Sciatic nerve (tissue), 2 donors: ENCODE data around the gene TUBB. TPM values are rescaled to one million over a fixed set of nuclear protein-coding genes. Genes with fewer than 3 reads are reported as not detected.

Source experiments
- ATAC-seq: fragments of 200-7000 bp; cut with Tn5 transposase; one replicate; pipeline ENCODE4 v1.9.1; 2020; ENCODE audit warnings: mild to moderate bottlenecking, moderate library complexity
- DNase-seq: peaks from one replicate; pipeline ENCODE4 v3.0.0-alpha.2; 2020; ENCODE audit warnings: low spot score
- intact Hi-C: fragments of 100-400 bp; cut with DNase I; formaldehyde crosslinking; loops from one replicate; pipeline ENCODE4 v1.14.2; 2022
- total RNA-seq: library from RNA; stranded (reverse); fragmentation: NEBNext Ultra II Directional; extraction: Animal tissue kit (Norgen Biotek cat#: 25700); gene quantifications from one replicate; pipeline ENCODE4 v1.2.1, GENCODE V29; 2021
- donor health status: DM: no; HTN: no; CAD: no.
- donor health status: DM: no; HTN: no; CAD: no.

TUBB gene
- total RNA-seq, 1 donor from 2014 or later, result 292 TPM

DNA sequence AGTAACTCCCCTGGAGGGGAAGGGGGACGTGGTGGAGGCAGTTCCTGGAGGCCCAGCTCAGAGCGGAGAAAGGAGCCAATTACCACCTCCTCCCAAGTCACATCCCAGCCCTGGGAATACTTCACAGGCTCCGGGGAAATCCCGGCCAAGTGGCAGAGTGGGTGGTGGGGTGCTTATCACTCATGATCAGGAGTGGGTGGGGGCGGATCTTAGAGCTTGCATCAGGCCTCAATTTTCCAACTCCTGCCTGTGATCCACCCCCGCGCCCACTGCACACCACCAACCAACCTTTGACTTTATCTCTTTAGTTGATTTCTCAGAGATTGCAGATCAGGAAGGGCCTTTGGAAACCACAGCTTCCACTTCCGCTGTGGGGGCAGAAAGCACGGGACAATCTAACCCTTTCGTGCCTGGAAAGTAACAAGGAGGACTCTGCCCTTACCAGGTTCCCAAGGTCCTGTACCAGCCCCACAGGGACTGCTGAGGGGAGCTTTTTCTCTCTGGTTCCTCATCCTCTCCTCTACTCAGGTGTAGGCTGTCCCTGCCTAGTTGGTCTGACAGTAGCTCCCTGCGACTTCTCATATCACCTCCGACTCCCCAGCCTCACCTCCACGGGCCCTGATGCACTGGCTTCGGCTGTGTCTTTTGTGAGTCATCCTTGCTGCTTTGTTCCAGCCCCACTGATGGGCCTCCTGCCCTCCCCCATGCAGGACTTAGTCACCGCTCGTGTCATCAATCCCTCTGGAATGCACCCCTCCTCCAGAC lies 49.1 kb downstream of the TUBB start:
- ATAC-seq (peak; percentile 66), DNase-seq (no peak)
- intact Hi-C loops, result no loop called here

DNA sequence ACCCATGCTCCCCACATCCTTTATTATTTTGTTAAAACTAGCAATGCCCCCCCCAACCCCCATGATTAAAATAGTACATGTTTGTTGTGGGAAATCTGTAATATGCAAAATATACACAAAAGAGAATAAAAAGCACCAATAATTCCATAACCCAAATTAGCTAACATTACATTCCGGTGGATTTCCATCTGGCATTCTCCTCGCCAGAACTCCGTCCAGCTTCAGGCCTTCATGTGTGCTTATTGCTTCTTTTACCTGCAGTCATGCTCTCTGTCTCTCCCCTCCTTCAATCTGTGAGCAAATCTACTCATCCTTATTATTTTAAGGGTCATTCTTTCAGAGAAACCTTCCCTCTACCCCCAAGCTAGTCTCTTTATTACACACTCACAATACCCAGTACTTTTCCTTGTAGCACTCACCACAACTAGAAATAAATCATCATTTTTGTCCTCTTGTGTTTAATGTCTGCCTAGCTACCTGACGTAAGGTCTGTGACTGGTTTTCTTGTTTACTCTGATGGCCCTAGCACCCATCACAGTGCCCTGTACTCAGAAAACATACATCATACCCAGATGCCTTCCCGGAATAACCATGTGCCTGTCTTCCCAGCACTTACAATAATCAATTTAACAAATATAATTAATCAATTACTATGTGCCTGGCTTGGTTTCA lies 49.8 kb downstream of the TUBB start:
- intact Hi-C loops, result no loop called here
- ATAC-seq (no peak), DNase-seq (no peak)

DNA sequence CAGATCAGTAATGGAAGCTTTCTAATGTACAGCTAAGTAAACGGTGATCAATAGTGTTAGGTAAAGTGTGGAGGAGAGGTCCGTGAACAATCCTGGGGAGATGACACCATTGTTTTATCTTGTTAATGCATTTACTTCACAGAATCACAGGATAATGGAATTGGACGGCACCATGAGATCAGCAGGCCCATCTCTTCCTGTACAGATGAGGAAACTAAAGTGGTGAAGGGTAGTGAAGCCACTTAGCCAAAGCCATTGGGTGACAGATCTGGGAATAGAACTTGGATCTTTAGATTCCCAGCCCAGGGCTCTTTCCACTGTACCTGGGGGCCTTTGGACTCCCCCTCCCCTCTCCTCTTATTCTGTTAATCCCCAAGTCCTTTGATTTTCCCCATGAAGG lies 50.4 kb downstream of the TUBB start:
- intact Hi-C loops, result no loop called here
- no peak for DNase-seq

DNA sequence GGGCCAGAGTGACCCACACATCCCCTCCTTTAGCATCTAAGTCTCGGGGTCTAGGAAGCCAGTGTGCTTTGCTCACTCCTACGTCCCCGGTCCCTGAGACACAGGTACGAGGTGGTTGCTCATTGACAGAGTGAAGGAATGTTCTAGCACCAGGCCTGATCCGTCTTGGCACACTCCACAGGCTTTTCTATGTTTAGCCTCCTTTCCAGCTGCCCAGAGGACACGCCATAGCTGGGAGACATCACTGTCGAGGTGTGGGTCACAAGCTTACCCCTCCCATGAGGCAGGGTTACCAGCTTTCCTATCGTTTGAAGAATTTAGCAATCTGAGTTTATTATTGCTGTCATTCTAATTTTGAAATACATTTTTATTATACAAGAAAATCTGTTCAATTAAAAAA lies 54.5 kb downstream of the TUBB start:
- ATAC-seq (no peak), DNase-seq (no peak)
- intact Hi-C loops, result no loop called here

More for the DNA sequence above, 50.4 kb downstream of the TUBB start:
- no peak for ATAC-seq

Other genes with a start within 250 kb of the TUBB start
- 546 TPM for gene HLA-E, start 230.8 kb upstream of the TUBB start, total RNA-seq
- 63.3 TPM for gene GNL1, start 163.9 kb upstream of the TUBB start, total RNA-seq
- gene PRR3, start 163.1 kb upstream of the TUBB start, total RNA-seq, result 10.9 TPM
- 39.1 TPM for gene ABCF1, start 148.9 kb upstream of the TUBB start, total RNA-seq
- gene PPP1R10, start 103.1 kb upstream of the TUBB start, total RNA-seq, result 76.9 TPM
- gene MRPS18B, start 102.5 kb upstream of the TUBB start, total RNA-seq, result 33.7 TPM
- 14.8 TPM for gene ATAT1, start 93.5 kb upstream of the TUBB start, total RNA-seq
- 17.0 TPM for gene C6orf136, start 73.2 kb upstream of the TUBB start, total RNA-seq
- 25.2 TPM for gene DHX16, start 47.3 kb upstream of the TUBB start, total RNA-seq
- 93.0 TPM for gene PPP1R18, start 33.7 kb upstream of the TUBB start, total RNA-seq
- gene NRM, start 29.4 kb upstream of the TUBB start, total RNA-seq, result 11.0 TPM
- gene MDC1, start 3.1 kb upstream of the TUBB start, total RNA-seq, result 43.2 TPM
- 172 TPM for gene FLOT1, start 22.3 kb downstream of the TUBB start, total RNA-seq
- gene IER3, start 24.2 kb downstream of the TUBB start, total RNA-seq, result 40.7 TPM
- gene DDR1, start 164.2 kb downstream of the TUBB start, total RNA-seq, result 93.5 TPM
- gene GTF2H4, start 187.9 kb downstream of the TUBB start, total RNA-seq, result 30.4 TPM
- 25.2 TPM for gene VARS2, start 193.9 kb downstream of the TUBB start, total RNA-seq
- 0.76 TPM for gene SFTA2, start 211.8 kb downstream of the TUBB start, total RNA-seq
- 0.18 TPM for gene MUCL3, start 220.6 kb downstream of the TUBB start, total RNA-seq